Right renal cortex interstitium (tissue), 3 donors: ENCODE results near the gene SLCO3A1. TPM values are rescaled to one million over a fixed set of nuclear protein-coding genes. Genes with fewer than 3 reads are reported as not detected.

Experiments used
- DNase-seq, 3 donors: peaks; one replicate each; pipeline ENCODE4 v3.0.0-alpha.2; 2013; ENCODE audit warnings: low read depth in 3 of 3, low spot score in 2 of 3
- polyA plus RNA-seq, 3 donors: library from polyadenylated mRNA; unstranded; fragments of 120-200 nt; gene quantifications; one replicate each; pipeline ENCODE4 v1.2.1, GENCODE V29; 2013; ENCODE audit not compliant: insufficient read length in 3 of 3

SLCO3A1 gene
- polyA plus RNA-seq, 3 donors, result 9.4 to 16.0 (median 14.7) TPM

- no peak for DNase-seq
These were observed 28.2 kb downstream of the SLCO3A1 start for GRCh38 chr15:91881569-91882297.

GRCh38 chr15:91882858-91883586, 29.5 kb downstream of the SLCO3A1 start:
- no peak for DNase-seq

GRCh38 chr15:91884606-91885005, 31.1 kb downstream of the SLCO3A1 start:
- DNase-seq, result no peak

- no peak for DNase-seq
These were observed 31.5 kb downstream of the SLCO3A1 start for GRCh38 chr15:91885054-91885453.

GRCh38 chr15:91885714-91886270, 32.3 kb downstream of the SLCO3A1 start:
- no peak for DNase-seq

- no peak for DNase-seq
These were observed 33.4 kb downstream of the SLCO3A1 start for GRCh38 chr15:91886878-91887277.

- no peak for DNase-seq
These were observed 33.8 kb downstream of the SLCO3A1 start for GRCh38 chr15:91887321-91887720.

- DNase-seq, result no peak
These were observed 34.4 kb downstream of the SLCO3A1 start for GRCh38 chr15:91887921-91888373.

- no peak for DNase-seq
These were observed 35.8 kb downstream of the SLCO3A1 start for GRCh38 chr15:91889111-91889815.

- no peak for DNase-seq
These were observed 37.1 kb downstream of the SLCO3A1 start for GRCh38 chr15:91890614-91891013.

GRCh38 chr15:91891101-91891500, 37.6 kb downstream of the SLCO3A1 start:
- DNase-seq, result no peak

- DNase-seq, result no peak
These were observed 38.4 kb downstream of the SLCO3A1 start for GRCh38 chr15:91891788-91892345.

- no peak for DNase-seq
These were observed 38.9 kb downstream of the SLCO3A1 start for GRCh38 chr15:91892436-91892835.

GRCh38 chr15:91894606-91895005, 41.1 kb downstream of the SLCO3A1 start:
- DNase-seq, result no peak

- no peak for DNase-seq
These were observed 41.5 kb downstream of the SLCO3A1 start for GRCh38 chr15:91895051-91895450.

GRCh38 chr15:91896341-91897055, 43.0 kb downstream of the SLCO3A1 start:
- DNase-seq, result no peak

GRCh38 chr15:91897585-91898372, 44.3 kb downstream of the SLCO3A1 start:
- DNase-seq, result no peak

- DNase-seq, result no peak
These were observed 45.3 kb downstream of the SLCO3A1 start for GRCh38 chr15:91898843-91899242.

GRCh38 chr15:91904942-91905341, 51.4 kb downstream of the SLCO3A1 start:
- DNase-seq, result no peak
